SK-N-MC (cell line): ENCODE data around the gene KLHDC8A.

Source experiments
- EZH2 ChIP-seq: fragments of 200-600 bp; sonication (generic); IDR thresholded peaks from one replicate; pipeline ENCODE4 v1.6.1; 2017; ENCODE audit warnings: antibody characterized with exemption
- FOXP2 ChIP-seq: optimal IDR thresholded peaks from 2 replicates; pipeline ENCODE3; 2011; ENCODE audit warnings: mild to moderate bottlenecking, moderate library complexity; ENCODE audit not compliant: insufficient read depth; ENCODE audit errors: extremely low read length, control extremely low read depth
- POLR2AphosphoS5 ChIP-seq: IDR thresholded peaks from 2 replicates; pipeline ENCODE4 v1.6.1; 2012; ENCODE audit warnings: mild to moderate bottlenecking, low read depth, low read length, borderline replicate concordance

DNA sequence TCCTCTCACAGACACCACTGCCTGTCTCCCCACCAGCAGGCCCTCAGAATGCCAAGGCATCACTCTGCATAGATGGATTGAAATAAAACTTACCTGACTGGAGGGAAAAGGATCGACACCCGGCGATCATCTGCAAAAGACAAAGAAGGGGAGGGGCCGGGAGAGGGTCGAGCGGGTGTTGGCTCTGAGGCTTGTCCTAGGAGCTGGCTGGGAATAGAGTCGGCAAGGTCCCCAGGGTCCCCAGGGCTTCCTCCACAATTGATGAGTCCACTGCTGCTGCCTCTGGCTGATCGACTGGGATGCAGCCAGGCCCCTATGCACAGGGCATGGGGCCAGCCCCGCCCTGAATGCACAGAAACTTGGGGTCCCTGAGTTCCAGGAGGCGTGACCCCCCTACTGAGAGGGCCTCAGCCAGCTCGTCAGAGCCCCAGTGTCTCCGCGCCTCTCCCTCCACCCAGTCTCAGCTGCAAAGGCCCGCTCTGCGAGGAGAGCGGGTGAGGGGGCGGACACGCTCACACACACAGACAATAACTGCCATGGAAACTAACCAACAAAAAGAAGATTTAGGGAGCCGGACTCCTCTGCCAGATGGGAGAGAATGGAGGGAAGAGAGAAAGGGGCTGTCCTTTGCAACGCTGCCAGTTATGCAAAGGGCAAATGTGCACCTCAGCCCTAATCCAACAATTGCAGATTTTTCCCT lies at the start of gene KLHDC8A:
- TF ChIP-seq POLR2AphosphoS5 (no peak), EZH2 (no peak), FOXP2 (no peak)
